GM19467 (cell line): ENCODE measurements around the gene TUBD1.
"Not testable (repeated sequence)": the region's sequence is repeated elsewhere in the genome, so short reads cannot be mapped to it uniquely, and the experiment has no call there.

Experiments
- ATAC-seq: cut with Tn5 transposase; IDR thresholded peaks from one replicate; pipeline ENCODE4 v1.9.1; 2021; ENCODE audit warnings: mild to moderate bottlenecking, moderate library complexity; ENCODE audit not compliant: unreplicated experiment

TUBD1 gene

DNA sequence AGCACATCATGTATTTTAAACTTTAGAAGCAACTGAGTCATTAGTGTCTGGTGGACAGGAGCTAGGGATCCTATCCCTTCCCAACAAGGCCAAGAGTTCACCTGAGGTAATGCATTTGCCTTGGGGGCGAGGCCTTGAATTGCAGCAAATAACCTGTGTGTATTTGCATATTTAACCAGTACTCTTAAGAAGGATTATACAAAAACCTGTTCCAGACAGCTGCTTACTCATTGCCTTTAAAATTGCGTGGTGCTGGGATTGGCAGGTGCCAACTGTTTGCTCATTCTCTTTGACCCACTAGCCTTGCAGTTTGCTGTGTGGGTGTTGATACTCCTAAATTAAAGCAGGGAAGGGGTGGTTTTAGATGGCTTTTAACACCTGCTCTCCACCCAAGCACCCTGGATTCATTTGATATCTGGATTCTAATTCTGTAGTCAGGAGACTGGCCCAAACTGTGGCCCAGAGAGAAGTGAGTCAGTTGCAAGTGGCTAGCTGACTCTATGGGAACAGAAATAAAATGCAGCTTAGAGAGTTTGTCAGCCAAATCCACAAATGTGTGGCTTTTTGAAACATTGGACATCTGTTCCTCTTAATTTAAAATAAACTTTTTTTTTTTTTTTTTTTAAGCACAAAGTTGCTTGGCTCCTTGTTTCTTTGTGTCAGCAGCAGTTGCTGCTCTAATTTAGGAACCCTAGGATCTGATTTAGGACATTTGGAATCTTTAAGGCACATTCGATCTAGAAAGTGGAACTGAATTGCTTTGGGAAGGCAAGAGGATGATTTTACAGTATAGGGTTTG lies 46.9 kb downstream of the TUBD1 start:
- ATAC-seq, result no peak

DNA sequence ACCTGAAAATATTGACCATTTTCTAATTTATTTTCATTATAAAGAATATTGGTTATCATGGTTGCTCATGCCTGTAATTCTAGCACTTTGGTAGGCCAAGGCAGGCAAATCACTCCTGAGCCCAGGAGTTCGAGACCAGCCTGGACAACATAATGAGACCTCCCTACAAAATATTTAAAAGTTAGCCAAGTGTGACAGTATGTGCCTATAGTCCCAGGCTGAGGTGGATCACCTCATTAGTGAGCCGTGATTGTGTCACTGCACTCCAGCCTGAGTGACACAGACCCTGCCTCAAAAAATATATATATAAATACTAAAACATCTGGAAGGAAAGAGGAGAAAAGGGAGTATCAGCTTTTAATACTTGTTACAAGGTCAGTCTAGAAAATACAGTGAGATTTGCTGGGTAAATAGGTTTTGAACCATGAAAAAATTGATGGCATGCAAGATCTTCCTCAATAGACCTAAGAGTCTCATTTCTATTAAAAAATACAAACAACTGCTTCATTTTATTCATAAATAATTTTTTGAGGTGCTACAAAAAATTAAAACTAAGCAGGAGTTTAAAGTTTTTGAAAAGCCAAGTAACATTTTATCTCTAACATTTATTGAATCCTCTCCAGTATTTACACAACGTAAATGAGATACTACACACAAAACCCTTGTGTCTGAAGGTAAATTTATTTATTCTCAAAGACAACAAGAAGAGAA lies 47.7 kb downstream of the TUBD1 start:
- ATAC-seq, result no peak

DNA sequence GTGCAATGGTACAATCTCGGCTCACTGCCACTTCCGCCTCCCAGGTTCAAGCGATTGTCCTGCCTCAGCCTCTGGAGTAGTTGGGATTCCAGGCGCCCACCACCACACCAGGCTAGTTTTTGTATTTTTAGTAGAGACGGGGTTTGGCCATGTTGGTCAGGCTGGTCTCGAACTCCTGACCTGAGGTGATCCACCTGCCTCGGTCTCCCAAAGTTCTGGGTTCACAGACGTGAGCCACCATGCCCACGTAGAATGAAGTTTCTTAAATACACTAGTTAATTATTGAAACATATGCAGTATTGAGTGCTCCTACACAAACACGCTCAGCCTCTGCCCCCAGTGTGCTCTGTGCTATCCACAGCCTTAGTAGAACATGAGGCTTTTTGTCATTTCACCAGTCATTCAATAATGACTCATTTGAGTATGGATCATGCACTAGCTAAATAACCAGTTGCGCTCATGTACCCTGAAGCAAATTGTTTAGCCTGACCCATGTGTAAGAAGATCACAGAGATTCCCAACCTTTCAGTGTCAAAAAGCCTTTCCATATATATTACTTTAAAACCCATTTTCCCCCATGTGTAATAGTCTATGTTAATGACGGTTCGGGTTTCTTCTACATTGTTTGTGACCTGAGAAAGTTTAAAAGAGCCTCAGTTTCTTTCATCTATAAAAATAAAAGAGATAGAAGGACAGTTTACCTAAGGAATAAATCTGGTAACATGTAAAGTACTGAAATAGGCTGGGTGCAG lies 49.7 kb downstream of the TUBD1 start:
- peak; percentile 38 for ATAC-seq

DNA sequence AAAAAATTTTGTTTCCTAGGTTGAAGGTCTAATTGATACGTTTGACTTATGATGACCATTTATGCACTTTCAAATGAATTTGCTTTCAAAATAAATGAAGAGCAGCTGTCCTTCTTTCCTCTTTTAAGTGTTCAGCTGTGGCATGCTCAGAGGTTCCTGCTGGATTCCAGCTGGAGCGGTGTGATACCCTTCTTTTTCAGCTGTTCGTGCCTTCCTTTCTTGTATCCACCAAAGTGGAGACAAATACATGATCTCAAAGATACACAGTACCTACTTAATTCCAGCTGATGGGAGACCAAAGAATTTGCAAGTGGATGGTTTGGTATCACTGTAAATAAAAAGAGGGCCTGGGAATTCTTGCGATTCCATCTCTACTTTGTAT lies 50.9 kb downstream of the TUBD1 start:
- not testable (repeated sequence) for ATAC-seq

DNA sequence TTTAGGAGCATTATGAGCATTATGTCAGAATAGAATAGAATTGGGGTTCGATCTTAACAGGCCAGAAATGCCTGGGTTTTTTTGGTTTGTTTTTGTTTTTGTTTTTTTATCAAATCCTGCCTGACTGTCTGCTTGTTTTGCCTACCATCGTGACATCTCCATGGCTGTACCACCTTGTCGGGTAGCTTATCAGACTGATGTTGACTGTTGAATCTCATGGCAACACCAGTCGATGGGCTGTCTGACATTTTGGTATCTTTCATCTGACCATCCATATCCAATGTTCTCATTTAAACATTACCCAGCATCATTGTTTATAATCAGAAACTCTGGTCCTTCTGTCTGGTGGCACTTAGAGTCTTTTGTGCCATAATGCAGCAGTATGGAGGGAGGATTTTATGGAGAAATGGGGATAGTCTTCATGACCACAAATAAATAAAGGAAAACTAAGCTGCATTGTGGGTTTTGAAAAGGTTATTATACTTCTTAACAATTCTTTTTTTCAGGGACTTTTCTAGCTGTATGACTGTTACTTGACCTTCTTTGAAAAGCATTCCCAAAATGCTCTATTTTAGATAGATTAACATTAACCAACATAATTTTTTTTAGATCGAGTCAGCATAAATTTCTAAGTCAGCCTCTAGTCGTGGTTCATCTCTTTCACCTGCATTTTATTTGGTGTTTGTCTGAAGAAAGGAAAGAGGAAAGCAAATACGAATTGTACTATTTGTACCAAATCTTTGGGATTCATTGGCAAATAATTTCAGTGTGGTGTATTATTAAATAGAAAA lies 51.5 kb downstream of the TUBD1 start:
- ATAC-seq, result not testable (repeated sequence)

DNA sequence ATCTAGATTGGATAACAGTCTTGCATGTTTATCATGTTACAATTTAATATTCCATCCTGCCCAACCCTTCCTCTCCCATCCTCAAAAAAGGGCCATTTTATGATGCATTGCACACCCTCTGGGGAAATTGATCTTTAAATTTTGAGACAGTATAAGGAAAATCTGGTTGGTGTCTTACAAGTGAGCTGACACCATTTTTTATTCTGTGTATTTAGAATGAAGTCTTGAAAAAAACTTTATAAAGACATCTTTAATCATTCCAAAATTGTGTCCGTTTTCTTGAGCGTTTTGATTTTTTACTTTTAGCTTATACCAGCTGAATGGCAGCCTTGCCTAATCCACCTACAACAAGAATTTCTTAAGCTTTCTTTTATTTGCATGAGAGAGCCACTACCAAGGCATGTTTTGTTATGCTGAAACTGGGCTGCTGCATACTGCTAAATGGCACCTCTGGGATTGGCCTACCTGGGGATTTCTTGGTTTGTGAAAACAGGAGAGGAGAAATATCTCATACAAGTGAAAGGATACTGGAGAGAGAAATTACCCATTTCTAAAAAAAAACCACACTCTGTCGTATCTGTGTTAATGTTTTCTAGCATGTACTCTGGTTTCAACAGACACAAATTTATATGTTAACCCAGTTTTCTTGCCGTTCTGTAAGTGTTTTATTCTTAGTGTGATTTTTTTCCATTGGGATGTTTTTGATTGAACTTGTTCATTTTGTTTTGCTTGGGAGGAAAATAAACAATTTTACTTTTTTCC lies 52.2 kb downstream of the TUBD1 start:
- ATAC-seq, result no peak

DNA sequence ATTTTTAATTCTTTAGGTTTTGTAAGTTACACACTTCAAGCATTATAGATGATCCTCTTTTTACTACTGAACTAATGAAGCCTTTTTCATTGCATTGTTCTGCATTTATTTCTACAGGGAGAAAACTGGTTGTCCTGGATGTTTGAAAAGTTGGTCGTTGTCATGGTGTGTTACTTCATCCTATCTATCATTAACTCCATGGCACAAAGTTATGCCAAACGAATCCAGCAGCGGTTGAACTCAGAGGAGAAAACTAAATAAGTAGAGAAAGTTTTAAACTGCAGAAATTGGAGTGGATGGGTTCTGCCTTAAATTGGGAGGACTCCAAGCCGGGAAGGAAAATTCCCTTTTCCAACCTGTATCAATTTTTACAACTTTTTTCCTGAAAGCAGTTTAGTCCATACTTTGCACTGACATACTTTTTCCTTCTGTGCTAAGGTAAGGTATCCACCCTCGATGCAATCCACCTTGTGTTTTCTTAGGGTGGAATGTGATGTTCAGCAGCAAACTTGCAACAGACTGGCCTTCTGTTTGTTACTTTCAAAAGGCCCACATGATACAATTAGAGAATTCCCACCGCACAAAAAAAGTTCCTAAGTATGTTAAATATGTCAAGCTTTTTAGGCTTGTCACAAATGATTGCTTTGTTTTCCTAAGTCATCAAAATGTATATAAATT lies 53.0 kb downstream of the TUBD1 start:
- no peak for ATAC-seq

DNA sequence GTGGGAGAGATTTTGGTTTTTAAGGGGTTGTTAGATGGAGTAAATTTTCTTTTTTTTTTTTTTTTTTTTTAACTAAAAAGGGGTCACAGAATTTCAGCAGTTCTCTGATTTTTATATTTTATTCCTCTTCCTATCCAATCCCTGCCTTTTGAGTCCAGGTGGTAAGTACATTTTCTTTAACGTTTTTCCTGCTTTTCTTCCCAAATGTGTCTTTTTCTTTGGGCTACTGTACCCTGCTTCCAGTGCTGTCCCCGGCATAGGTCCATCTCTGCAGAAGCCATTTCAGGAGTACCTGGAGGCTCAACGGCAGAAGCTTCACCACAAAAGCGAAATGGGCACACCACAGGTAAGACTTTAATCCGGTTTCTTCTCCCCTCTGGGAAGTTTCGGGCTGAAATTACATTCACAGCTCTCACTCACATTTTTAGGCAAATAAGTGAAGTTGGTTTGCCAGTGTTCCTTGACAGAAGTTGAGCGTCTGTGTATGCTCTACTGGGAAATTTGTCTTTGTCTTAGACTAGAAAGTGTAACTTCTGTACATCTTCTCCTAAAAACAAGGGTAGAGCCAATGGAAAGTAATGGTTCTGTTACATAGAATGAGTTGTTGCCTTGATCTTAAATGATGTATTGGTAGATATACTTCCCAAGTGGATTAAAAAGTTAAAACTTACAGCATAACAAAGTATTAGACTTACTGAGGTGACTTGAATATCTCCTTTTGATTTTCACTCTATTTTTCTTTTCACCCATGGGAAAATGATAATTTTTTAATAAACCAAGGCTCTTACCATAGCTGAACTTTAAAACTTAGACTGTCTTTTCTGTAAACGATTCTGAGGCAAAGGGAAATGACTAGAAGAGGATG lies 54.5 kb downstream of the TUBD1 start:
- no peak for ATAC-seq

DNA sequence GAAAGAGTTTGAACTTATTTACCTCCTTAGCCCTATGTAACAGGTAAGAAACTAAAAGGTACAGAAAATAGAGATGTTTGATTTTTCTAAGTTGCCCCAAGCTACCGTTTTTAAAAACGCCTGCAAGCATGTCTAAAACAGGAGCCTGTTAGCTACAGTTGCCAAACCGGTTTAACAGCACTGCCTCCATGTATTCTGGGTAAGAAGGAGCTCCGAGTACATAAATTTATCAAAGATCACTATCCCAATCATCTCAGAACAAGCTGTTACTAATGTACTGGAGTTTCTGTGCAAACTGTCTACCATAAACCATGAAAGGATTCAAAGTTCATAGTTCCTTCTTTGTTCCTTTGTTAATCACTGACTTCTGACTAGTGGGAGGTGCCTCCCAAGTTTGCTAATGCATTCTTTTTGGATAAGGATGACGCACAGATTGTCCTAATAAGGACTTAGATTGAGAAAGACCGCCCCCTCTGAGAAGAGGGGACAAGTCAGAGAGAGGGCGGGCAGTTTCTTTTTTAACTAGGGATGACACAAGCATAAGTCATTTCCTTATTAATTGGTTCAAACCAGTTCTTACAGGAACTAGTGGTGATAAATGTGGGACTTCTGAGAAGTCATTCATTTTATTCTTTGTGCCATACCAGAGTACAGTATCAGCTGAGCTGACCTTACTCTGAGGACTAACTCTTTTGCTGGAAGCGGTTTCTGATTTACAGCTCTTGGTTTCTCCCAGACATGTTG lies 55.3 kb downstream of the TUBD1 start:
- ATAC-seq, result peak; percentile 71

DNA sequence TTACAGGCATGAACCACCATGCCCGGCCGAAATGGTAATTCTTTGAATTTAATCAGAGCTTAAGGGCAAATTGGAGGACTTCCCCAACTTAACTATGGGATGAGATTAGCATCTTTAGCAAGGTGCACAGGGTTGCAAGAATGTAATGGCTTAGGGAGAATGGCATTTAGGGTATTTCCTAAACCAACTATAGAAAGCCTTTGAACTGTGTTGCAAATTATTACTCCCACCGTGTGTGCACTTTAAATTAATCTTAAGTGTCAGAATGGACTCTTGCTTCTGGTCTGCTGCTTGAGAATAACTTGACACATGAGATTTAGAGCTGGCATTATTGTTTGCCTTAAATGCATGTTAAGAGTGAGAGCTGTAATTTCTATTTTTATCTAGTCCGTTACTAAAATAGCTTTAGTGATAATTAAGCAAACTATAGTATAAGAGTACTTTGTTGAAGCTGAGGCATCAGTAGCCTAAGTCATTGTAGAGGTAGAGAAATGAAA lies 59.8 kb downstream of the TUBD1 start:
- no peak for ATAC-seq

DNA sequence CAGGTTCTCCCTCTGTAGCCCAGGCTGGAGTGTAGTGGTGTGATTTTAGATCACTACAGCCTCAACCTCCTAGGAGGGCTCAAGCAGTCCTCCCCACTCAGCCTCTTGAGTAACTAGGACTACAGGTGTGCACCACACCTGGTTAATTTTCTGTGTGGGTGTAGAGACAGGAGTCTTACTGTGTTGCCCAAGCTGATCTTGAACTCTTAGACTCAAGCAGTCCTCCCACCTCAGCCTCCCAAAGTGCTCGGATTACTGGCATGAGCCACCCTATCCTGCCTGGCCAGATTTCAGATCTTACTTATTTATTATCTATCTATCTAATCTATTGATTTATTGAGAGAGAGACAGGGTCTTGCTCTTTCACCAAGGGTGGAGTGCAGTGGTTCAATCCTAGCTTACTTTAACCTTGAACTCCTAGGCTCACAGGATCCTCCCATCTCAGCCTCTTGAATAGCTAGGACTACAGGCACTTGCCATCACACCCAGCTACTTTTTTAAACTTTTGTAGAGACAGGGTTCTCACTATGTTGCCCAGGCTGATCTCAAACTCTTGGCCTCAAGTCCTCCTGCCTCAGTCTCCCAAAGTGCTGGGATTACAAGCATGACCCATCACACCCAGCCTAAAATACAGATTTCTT lies 61.8 kb downstream of the TUBD1 start:
- ATAC-seq, result no peak

DNA sequence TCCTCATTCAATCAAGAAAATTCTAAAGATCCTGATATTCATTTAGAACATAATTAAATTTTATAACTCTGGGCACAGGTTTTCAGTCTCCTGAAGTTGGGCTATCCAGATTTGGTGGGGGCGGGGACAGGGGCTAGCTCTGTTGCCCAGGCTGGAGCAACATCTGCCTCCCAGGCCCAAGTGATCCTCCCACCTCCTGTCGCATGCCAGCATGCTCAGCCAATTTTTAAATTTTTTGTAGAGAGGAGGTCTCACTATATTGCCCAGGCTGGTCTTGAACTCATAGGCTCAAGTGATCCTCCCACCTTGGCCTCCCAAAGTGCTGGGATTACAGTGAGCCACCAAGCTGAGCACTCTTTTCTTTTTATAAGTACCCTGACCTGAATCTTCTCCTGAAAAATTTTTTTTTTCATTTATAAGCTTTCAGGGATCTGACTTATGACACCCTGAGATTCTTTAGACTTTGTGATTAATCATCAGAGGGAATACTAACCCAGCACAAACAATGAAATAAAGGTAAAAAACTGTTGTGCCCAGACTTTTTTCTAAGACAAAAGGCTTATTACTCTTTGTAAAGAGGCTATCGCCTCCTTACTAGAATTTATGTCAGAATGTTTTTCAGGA lies 62.6 kb downstream of the TUBD1 start:
- no peak for ATAC-seq

DNA sequence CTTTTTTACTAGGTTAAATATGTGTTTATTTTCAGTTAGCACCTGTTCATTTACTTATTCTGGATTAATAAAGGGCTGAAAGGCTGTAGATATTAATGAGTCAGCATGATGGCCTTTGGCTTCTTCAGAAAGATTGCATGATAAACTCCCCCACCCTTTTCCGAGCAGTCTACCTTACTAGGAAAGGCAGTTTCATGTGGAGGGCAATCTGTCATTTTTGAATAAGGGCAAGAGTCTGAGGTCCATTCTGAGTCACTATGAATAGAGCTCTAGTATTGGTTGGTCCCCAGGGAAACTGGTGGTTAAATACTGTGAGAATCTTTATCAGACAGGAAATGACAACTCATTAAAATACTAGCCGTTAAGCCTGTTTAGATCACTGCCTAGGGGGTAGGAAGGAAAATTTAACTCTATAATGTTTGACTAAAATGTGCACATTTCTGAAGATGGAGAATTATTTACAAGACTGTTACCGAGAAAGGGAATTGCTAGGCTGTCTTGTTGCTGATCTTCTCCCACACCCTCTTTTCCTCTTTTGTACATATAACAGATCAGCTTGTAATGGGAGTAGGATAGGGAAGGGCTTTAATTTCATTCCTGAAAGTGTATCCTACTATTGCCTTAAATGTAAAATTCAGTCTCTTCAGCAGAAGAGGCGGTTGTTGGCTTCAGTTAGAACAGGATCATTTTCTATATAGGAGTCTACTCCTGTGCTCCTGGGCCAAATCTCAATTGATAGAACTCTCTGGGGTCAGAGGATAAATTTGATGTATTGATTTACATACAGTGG lies 63.3 kb downstream of the TUBD1 start:
- peak; percentile 65 for ATAC-seq

DNA sequence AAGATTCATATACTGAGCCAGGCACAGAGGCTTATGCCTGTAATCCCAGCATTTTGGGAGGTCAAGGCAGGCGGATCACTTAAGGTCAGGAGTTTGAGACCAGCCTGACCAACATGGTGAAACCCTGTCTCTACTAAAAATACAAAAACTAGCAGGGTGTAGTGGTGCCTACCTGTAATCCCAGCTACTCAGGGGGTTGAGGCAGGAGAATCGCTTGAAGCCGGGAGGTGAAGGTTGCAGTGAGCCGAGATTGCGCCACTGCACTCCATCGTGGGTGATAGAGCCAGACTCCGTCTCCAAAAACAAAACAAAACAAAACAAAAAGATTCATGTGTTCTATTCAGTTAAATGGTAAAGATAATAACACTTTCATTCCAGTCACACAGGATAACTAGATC lies 63.9 kb downstream of the TUBD1 start:
- not testable (repeated sequence) for ATAC-seq

DNA sequence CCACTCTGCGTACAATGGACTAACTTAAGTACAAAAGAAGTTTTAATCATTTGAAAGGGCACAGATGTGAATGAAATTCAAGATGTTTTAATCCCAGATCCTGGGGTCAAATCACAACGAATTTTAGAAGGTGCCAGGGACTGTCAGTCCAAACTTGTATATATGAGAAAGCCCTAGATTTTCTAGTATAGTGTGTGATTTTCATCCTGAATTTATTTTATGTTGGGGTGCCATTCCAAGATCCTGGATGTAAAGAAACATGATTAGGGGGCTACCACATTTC lies 64.3 kb downstream of the TUBD1 start:
- ATAC-seq, result no peak

DNA sequence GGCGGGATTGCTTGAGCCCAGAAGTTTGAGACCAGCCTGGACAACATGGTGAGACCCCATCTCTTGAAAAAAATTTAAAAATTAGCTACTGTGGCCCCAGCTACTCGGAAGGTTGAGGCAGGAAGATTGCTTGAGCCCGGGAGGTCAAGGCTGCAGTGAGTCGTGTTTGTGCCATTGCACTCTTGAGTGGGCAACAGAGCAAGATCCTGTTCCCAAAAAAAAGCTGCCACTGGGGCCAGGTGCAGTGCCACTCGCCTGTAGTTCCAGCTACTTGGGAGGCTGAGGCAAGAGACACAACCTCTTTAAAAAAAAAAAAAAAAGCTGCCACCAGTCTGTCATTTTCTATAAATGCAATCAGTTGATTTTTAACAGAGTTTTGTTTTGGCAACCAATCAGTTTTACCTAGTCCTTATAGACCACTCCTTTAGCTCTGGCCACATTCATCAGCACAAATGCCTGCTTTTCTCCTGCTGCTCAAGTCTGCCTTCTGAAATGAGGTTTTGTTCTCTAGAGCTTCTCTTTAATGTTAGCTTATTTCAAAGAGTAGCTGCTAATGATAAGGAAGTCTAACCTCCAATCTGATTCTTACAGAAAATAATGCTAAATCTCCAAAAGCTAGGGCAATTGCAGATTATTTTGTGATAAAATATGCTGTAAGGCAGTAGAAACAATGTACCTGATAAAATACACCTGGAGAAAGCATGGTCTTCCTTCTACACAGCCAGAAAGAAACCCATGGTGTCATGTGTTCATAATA lies 64.8 kb downstream of the TUBD1 start:
- ATAC-seq, result peak; percentile 33
